GM23248 (cell line): ENCODE data around the gene TSPAN2. TPM values are rescaled to one million over a fixed set of nuclear protein-coding genes. Genes with fewer than 3 reads are reported as not detected.

ENCODE experiments used
- DNase-seq: peaks from one replicate; pipeline ENCODE4 v3.0.0-alpha.2; 2015
- H2AFZ ChIP-seq: fragments of 200-600 bp; sonication (generic); 2 replicates; pipeline ENCODE4 v1.6.1; 2016; ENCODE audit warnings: antibody characterized with exemption
- H3F3A ChIP-seq: fragments of 200-600 bp; sonication (generic); 2 replicates; pipeline ENCODE4 v1.6.1; 2016; ENCODE audit warnings: mild to moderate bottlenecking, antibody characterized with exemption, mixed run types; ENCODE audit not compliant: insufficient read depth
- H3K27ac ChIP-seq: fragments of 200-600 bp; sonication (generic); 2 replicates; pipeline ENCODE4 v1.5.1; 2016; ENCODE audit warnings: mild to moderate bottlenecking
- H3K27me3 ChIP-seq: fragments of 200-600 bp; sonication (generic); replicated peaks from 2 replicates; pipeline ENCODE4 v1.6.1; 2016; ENCODE audit warnings: mild to moderate bottlenecking; ENCODE audit not compliant: insufficient read depth
- H3K36me3 ChIP-seq: fragments of 200-600 bp; sonication (generic); 2 replicates; pipeline ENCODE4 v1.6.1; 2016; ENCODE audit warnings: low read depth, mild to moderate bottlenecking
- H3K4me1 ChIP-seq: fragments of 200-600 bp; sonication (generic); 2 replicates; pipeline ENCODE4 v1.6.1; 2016; ENCODE audit warnings: mild to moderate bottlenecking; ENCODE audit not compliant: insufficient read depth
- H3K4me2 ChIP-seq: fragments of 200-600 bp; sonication (generic); one replicate; pipeline ENCODE4 v1.6.1; 2016; ENCODE audit warnings: mild to moderate bottlenecking; ENCODE audit not compliant: unreplicated experiment
- H3K4me3 ChIP-seq: fragments of 200-600 bp; sonication (generic); 2 replicates; pipeline ENCODE4 v1.5.1; 2016; ENCODE audit warnings: mild to moderate bottlenecking
- H3K79me2 ChIP-seq: fragments of 200-600 bp; sonication (generic); 2 replicates; pipeline ENCODE4 v1.6.1; 2016; ENCODE audit warnings: mild to moderate bottlenecking; ENCODE audit not compliant: insufficient read depth
- H3K9ac ChIP-seq: fragments of 200-600 bp; sonication (generic); 2 replicates; pipeline ENCODE4 v1.6.1; 2016; ENCODE audit warnings: mild to moderate bottlenecking
- H3K9me2 ChIP-seq: fragments of 200-600 bp; sonication (generic); 2 replicates; pipeline ENCODE4 v1.6.1; 2016; ENCODE audit warnings: mixed run types, mild to moderate bottlenecking, moderate library complexity; ENCODE audit not compliant: insufficient read depth
- H3K9me3 ChIP-seq: fragments of 200-600 bp; sonication (generic); one replicate; pipeline ENCODE4 v1.6.1; 2017; ENCODE audit warnings: low read depth
- H4K20me1 ChIP-seq: fragments of 200-600 bp; sonication (generic); 2 replicates; pipeline ENCODE4 v1.6.0; 2016; ENCODE audit not compliant: insufficient read depth
- EZH2 ChIP-seq: fragments of 200-600 bp; sonication (generic); IDR thresholded peaks from 2 replicates; pipeline ENCODE4 v1.6.1; 2018; ENCODE audit warnings: antibody characterized with exemption, mild to moderate bottlenecking; ENCODE audit not compliant: insufficient read depth, poor library complexity, severe bottlenecking
- EZH2phosphoT487 ChIP-seq: fragments of 200-600 bp; sonication (generic); IDR thresholded peaks from 2 replicates; pipeline ENCODE4 v1.6.1; 2018; ENCODE audit warnings: antibody characterized with exemption, moderate library complexity, mild to moderate bottlenecking, low read depth; ENCODE audit not compliant: insufficient read depth
- WGBS, 2 experiments: methylation state at CpG; one replicate each; pipeline ENCODE4 v1.1.6; 2015 to 2017; ENCODE audit warnings: low lambda C conversion rate in 2 of 2, low coverage in 1 of 2; ENCODE audit errors: missing lambda C conversion rate in 2 of 2; 5-methylcytosine and 5-hydroxymethylcytosine counted together
- in situ Hi-C: fragments of 300-500 bp; cut with MboI; formaldehyde crosslinking; loops from 2 replicates; pipeline ENCODE4 v1.15.0; 2020
- polyA plus RNA-seq: library from polyadenylated mRNA; unstranded; fragments of >200 nt; fragmentation: Nextera tagmentation; extraction: Ambion mirVana; gene quantifications from 2 replicates; pipeline ENCODE4 v1.2.1, GENCODE V29; 2016
- total RNA-seq: library from RNA; depleted of rRNA; stranded (reverse); fragments of >200 nt; shearing (Covaris generic); gene quantifications from 2 replicates; pipeline ENCODE4 v1.2.3, GENCODE V29; 2014

Gene TSPAN2
- total and polyA plus RNA-seq, 2 experiments from 2014 or later: 2.7 to 10.1 TPM

- no peak for TF ChIP-seq EZH2phosphoT487
- peaks cover 7% of the 10 kb centered on the region; the same call in 1 of the 2 replicates for H3F3A ChIP-seq
- H4K20me1 ChIP-seq: no peaks in the 10 kb centered on the region
- no peaks in the 10 kb centered on the region for H3K9me3 ChIP-seq
- H3K27me3 ChIP-seq: no peaks in the 10 kb centered on the region
- H3K4me1 ChIP-seq: peaks cover 20% of the 10 kb centered on the region
- H3K9ac ChIP-seq: no peak overlapping the region
- WGBS, 2 experiments: 12 to 19% methylated on average over 2 of the region's 2 CpGs
- H2AFZ ChIP-seq: no peak overlapping the region
- H3K4me2 ChIP-seq: no peak overlapping the region
- in situ Hi-C loops: no loop called here
- peak; percentile 43 for DNase-seq
- no peaks in the 10 kb centered on the region for H3K36me3 ChIP-seq
- no peaks in the 10 kb centered on the region for H3K79me2 ChIP-seq
- H3K9me2 ChIP-seq: no peaks in the 10 kb centered on the region
- no peak overlapping the region for H3K27ac ChIP-seq
- no peak overlapping the region for H3K4me3 ChIP-seq
Measured at GRCh38 chr1:115059316-115059715, 30.0 kb downstream of the TSPAN2 start.

- H4K20me1 ChIP-seq: no peaks in the 10 kb centered on the region
- TF ChIP-seq EZH2phosphoT487: no peak
- TF ChIP-seq EZH2: no peak
- WGBS, 2 experiments: 85 to 86% methylated on average over 6 of the region's 6 CpGs
- no peaks in the 10 kb centered on the region for H3K9me3 ChIP-seq
- no peaks in the 10 kb centered on the region for H3K9me2 ChIP-seq
- in situ Hi-C loops: no loop called here
- no peak for DNase-seq
- H3K27me3 ChIP-seq: no peaks in the 10 kb centered on the region
- H3K4me2 ChIP-seq: no peak overlapping the region
- H3F3A ChIP-seq: peaks cover 7% of the 10 kb centered on the region; the same call in 1 of the 2 replicates
- H3K4me1 ChIP-seq: peaks cover 20% of the 10 kb centered on the region
- no peak overlapping the region for H3K4me3 ChIP-seq
- no peaks in the 10 kb centered on the region for H3K79me2 ChIP-seq
- H3K36me3 ChIP-seq: no peaks in the 10 kb centered on the region
- no peak overlapping the region for H3K27ac ChIP-seq
- H3K9ac ChIP-seq: no peak overlapping the region
- no peak overlapping the region for H2AFZ ChIP-seq
Measured at GRCh38 chr1:115057661-115058254, 31.5 kb downstream of the TSPAN2 start.

GRCh38 chr1:115056395-115056798, 32.9 kb downstream of the TSPAN2 start:
- no peaks in the 10 kb centered on the region for H3K27me3 ChIP-seq
- WGBS, 2 experiments: 13 to 14% methylated on average over 9 of the region's 9 CpGs
- H3K4me2 ChIP-seq: peak overlapping the region; percentile 24
- peak; percentile 68 for DNase-seq
- 0 out of 2 replicates have a peak overlapping the region, but pooled peaks have one; percentile 46 for H2AFZ ChIP-seq
- no peaks in the 10 kb centered on the region for H3K79me2 ChIP-seq
- in situ Hi-C loops: no loop called here
- 0 out of 2 replicates have a peak overlapping the region, but pooled peaks have one; percentile 16 for H3K9ac ChIP-seq
- H3K9me2 ChIP-seq: no peaks in the 10 kb centered on the region
- TF ChIP-seq EZH2phosphoT487 (no peak), EZH2 (no peak)
- no peaks in the 10 kb centered on the region for H3K36me3 ChIP-seq
- H3K27ac ChIP-seq: no peak overlapping the region
- peak overlapping the region; percentile 3; the same call in 1 of the 2 replicates for H3K4me3 ChIP-seq
- no peaks in the 10 kb centered on the region for H3K9me3 ChIP-seq
- peaks cover 20% of the 10 kb centered on the region for H3K4me1 ChIP-seq
- peaks cover 7% of the 10 kb centered on the region; the same call in 1 of the 2 replicates for H3F3A ChIP-seq
- no peaks in the 10 kb centered on the region for H4K20me1 ChIP-seq

GRCh38 chr1:115052454-115053083, 36.7 kb downstream of the TSPAN2 start:
- H3K9ac ChIP-seq: no peak overlapping the region
- no peak overlapping the region for H3K4me2 ChIP-seq
- no peaks in the 10 kb centered on the region for H3K79me2 ChIP-seq
- H3K9me2 ChIP-seq: no peaks in the 10 kb centered on the region
- WGBS, 2 experiments: 29 to 33% methylated on average over 9 of the region's 9 CpGs
- DNase-seq: peak; percentile 69
- TF ChIP-seq EZH2 (no peak), EZH2phosphoT487 (no peak)
- H2AFZ ChIP-seq: no peak overlapping the region
- H3K4me3 ChIP-seq: no peak overlapping the region
- H3K36me3 ChIP-seq: no peaks in the 10 kb centered on the region
- in situ Hi-C loops: no loop called here
- H4K20me1 ChIP-seq: no peaks in the 10 kb centered on the region
- no peaks in the 10 kb centered on the region for H3K9me3 ChIP-seq
- H3K4me1 ChIP-seq: peaks cover 13% of the 10 kb centered on the region
- H3K27me3 ChIP-seq: no peaks in the 10 kb centered on the region
- no peaks in the 10 kb centered on the region for H3F3A ChIP-seq
- H3K27ac ChIP-seq: no peak overlapping the region
